Effector CD8-positive, alpha-beta T cell (primary cell): ENCODE results near the gene VAV2.

Experiments used
- DNase-seq: peaks from one replicate; lab custom pipeline; 2025; lab: John Stamatoyannopoulos, UW

VAV2 gene

DNA sequence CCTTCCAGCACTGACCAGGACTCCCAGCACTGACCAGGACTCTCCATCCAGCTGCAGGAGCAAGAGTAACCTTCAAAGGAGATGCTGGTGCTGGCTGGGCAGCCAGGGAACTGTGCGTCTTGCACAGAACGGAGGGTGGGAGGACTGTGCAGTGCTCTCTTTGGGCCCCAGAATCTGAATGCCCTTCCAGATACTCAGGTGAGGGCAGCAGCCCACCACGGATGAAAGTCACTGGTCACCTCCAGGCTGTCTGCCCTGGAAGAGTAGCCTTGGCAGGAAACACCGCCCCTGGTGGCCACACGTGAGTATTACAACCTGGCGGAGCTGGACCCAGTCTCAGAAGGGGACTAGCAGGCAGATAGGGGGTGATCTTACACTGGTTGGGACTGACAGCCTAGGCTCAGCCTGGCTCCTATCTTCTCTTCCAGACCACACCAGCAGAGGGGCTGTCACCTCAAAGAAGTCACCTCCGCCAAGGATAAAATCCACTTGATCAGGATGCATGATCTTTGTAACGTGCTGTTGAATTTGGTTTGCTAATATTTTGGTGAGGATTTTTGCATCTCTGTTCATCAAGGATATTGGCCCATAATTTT, 249.2 kb downstream of the VAV2 start:
- peak; percentile 66 for DNase-seq

DNA sequence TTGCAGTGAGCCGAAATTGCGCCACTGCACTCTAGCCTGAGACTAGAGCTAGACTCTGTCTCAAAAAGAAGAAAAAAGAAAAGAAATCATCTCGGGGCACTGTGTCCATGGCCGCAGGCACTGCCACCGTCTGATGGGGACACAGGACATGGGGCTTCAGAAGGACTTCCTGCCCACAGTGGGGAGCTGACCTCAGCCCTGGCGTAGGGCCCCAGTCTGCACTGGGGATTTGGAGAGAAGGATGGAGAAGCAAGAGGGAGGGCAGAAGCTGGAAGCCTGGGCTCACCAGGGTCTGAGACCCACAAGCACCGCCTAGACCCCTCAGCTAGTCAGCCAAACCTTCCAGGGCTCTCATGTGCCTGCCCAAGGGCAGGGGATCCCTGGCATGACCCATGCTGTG, 249.9 kb downstream of the VAV2 start:
- DNase-seq: no peak

GRCh38 chr9:133741716-133742115, 250.4 kb downstream of the VAV2 start:
- no peak for DNase-seq

GRCh38 chr9:133740911-133741310, 251.2 kb downstream of the VAV2 start:
- DNase-seq: no peak

DNA sequence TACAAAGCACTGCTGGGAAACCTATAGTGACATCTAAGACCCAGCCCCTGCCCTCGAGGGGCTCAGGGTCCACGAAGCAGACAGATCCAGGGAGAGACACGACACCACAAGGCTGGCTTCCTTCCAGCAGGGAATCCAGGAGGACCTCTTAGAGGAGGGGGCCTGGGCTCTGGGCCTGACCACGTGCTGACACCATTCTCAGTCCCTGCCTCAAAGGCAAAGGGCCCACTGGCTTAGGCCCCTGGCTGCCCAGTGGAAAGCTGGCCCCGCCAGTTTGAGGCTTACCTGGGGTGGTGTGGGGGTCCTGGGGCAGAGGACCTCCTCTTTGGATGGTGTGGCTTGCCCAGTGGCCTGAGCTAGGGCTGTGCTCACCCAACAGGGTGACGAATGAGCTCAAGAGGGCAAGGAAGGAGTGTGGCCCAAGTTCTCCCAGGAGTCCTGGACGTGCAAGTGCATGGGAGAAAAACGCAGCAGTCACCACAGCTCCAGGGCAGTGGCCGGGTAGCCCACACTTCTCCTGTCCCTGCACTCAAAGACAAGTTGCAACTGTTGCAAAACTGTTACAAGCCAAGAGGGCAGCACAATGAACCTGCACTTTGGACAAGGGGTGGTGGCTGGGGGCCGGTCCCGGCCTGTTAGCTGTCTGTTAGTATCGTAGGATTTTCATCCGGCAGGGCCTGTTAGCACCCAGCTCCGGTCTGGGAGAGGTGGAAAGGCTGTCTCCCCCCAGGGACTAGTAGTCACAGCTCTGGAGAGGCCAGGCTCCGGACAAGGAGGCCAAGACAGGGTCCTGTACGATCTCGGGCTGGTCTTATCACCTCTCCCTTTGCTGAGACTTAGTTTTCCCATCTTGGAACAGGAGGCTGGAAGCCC, 252.5 kb downstream of the VAV2 start:
- no peak for DNase-seq

DNA sequence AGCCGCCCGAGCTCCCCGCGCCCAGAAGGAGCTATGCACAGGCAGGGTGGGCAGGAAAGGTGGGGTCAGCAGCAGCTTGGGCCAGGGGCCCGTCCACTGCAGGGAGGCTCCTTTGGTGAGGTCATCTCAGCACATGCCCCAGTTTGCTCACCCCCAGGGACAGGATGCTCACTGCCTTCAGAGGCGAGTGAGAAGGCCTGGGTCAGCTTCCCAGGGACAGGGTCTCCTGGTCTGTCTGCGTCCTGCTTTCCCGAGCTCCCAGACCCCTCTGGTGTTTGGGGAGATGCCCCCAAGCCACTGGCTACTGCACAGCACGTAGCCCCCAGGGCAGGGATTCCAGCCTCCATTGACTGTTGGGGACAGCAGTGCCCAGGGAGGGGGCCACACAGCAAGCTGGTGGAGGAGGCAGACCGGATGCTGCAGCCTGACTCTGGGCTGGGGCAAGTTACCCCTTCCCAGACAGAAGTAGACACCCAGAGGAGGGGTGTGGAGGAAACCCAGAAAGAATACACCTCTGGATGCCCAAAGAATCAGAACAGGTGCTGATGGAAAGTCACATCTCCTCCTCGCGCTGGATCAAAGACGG, 253.4 kb downstream of the VAV2 start:
- no peak for DNase-seq

DNA sequence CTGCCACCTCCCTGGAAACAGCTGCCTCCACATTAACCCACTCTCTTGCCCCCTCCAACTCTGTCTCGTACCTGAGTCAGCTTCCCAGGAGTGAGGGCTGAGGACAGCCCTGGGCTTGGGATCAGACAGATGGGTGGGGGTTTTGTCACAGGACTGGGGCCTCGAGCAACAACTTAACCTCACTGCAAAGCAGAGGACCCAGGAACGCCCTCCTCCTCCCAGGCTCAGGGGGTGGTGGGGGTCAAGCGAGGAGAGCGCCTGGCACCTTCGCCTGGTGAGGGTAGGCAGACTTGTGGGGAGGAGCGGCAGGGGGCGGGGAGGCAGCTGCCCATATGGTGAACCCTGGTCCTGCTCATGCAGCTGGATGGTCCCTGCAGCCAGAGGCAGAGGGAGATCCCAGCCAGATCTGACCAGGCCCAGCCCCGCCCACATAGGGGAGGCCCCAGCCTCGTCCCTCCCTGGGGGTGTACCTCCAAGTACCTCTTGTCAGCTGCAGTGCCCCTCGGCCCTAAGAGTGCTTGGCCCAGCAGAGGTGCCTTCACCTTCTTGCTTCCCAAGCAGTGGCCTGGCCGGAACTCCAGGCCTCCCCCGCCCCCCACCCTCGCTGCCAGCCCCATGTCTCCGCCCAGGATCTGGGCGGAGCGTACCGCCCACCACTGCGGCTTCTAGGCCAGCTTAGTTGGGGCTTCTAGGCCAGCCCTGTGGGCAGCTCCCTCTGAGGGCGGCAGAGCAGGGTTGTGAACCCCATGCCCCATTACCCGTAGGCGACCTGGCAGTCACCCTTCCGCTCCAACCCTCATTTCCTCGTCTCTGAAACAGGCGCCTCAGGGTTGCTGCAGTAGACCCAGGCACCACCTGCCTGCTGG, 254.1 kb downstream of the VAV2 start, which contains the start of gene SARDH:
SARDH (minus strand) TSS at position 579 of the 866 bp plus-strand sequence. CDS start 4,179 bp downstream, outside the sequence.
- DNase-seq: no peak

DNA sequence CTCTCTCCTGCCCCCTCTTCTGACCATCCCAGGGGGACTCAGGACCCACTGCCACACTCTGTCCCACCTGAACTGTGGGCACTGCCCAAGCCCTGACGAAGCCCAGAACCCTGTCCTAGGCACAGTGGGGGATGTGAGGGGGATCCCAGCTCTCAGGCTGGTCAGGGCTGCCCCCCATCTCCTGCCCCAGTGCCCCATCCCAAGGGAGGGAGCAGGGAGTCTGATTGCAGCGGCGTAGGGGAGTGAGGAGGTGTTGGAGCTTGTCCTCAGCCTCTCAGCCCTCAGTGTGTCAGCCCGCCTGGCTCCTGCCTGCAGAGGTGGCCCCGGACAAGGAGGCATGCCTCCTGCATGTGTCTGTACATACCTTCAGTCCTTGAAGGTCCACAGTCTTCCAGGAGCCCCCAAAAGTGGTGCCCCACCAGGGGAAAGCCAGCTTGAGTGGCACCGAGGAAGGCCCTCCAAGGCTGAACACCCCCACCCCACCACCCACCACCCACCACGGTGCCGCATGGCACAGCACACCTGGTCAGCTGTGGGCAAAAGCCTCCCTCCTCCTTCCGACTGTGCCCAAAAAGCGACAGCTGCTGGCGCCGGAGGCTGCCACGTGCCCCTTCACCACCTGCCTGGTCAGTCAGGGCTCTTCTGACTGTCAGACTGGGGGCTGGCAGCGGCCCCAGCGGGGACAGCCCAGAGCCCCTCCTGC, 254.9 kb downstream of the VAV2 start:
- DNase-seq: no peak

DNA sequence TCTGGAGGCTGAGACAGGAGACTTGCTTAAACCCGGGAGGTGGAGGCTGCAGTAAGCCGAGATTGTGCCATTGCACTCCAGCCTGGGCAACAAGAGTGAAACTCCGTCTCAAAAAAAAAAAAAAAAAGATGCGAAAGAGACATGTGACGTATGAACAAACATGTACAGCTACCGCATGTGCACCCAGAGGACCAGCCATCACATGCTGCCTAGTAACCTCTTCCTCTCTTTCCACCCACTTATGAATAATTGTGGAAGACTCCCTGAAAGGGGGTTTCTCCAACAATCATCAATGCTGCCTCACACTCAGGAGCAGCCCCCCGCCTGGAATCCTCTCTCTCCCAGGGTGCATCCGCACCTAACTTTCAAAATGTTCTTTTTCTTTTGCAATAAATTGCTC, 256.2 kb downstream of the VAV2 start:
- no peak for DNase-seq

DNA sequence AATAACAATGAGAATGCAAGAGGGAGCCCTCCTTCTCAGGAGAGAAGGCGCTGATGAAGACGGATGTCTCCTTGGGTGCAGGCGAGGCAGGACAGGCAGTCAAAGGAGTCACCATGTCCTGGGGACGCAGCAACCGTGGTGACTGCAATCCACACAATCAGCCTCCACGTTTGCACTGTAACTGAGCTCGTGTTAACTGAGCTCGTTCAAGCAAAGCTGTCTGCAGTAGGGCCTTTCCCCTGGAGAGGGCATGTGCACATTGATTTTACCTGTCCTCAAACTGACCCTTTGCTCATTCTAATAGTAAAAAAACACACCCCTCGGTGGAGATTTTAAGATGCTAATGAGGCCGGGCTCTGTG, 256.7 kb downstream of the VAV2 start:
- DNase-seq: no peak

DNA sequence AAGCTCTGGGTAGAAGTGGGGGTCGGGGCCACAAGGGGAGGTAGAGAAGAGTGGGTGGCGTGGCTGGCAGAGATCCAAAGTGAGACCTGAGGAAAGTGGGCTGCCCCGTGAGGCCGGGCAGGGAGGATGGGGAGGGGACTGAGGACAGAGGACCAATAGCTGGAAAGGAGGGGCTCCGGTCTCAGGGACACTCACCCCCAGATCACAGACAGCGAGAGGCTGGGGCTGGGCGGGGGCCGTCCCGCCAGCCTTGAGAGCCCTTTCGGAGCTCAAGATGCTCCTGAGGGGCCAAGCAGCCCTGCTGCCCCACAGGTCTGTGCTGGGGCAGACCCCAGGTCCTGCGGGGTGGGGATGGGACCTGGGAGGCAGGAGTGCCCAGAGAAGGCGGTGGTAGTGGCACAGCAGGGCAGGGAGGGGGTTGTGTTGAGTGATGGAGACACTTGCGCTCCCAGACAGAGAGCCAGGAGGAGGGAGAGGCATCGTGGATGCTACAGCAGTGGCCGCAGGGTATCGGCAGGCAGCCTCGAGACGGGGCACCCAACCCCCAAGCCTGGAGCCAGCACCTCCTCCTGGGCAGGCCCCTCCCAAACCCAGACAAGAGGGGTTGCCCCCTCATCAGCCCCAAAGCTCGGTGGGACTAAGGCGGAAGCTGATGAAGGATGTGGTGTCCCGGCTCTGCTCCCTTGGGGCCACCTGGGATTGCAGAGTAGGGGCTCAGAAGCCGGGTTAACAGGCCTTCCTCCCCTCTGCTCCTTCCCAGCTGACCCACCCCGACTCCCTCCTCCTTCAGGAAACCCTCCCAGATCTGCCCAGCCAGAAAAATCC, 257.3 kb downstream of the VAV2 start:
- no peak for DNase-seq

GRCh38 chr9:133733796-133734533, 258.2 kb downstream of the VAV2 start:
- DNase-seq: no peak

DNA sequence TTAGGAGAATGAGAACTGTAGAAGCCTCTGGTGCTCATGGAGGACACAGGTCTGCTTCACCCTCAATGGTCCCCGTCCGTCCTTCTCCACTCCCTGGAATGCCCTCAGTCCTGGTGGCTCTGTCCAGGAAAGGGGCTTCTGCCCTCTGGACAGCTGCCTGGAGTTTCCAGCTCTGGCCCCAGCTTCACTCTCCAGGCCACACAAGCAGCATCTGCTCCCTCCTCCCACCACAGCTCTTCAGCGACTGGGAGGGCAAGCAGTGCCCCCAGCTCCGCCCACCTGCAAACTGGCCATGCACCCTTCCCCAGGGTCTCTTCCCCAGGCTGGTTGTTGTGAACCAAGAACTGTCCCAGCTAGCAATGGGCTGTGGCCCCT, 258.7 kb downstream of the VAV2 start:
- DNase-seq: no peak

DNA sequence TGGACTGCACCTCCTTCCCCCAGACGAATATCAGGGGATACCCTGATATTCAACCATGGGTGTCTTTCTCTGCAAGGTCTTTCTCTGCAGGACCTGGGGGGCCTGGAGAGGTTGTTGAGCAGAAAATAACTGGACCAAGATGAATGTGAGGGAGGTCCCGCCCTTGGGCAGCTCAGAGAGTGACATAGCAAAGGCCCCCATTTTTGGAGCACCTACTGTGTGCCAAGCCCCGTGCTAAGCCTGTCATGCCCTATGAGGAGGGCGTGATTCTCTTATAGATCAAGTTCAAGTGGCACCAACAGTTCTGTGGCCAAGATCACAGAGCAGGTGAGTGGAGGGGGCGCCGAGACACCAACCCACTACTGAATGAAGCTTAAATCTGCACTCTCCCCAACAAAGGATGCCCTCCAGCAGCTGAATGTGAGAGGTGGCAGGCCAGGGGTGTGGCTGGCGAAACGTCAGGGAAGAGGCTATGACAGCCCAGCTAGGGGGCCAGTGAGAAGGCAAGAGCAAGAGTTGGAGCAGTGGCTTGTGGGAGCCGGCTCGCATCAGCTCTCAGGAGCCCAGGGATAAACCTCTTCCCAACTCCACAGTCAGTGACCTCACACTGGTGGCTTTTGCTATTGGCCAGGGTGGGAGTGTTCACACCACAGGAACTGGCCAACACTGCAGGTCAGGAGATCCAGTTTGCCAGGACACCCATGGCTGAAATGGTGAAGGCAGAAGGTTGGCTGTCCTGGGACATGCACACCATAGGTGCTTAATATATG, 259.3 kb downstream of the VAV2 start:
- DNase-seq: no peak

- no peak for DNase-seq
Measured at GRCh38 chr9:133731876-133732638, 260.1 kb downstream of the VAV2 start.

GRCh38 chr9:133730994-133731715, 261.0 kb downstream of the VAV2 start:
- no peak for DNase-seq

- no peak for DNase-seq
Measured at GRCh38 chr9:133729617-133730281, 262.4 kb downstream of the VAV2 start.
